Measurements from ENCODE around the gene LRRC73.

DNA sequence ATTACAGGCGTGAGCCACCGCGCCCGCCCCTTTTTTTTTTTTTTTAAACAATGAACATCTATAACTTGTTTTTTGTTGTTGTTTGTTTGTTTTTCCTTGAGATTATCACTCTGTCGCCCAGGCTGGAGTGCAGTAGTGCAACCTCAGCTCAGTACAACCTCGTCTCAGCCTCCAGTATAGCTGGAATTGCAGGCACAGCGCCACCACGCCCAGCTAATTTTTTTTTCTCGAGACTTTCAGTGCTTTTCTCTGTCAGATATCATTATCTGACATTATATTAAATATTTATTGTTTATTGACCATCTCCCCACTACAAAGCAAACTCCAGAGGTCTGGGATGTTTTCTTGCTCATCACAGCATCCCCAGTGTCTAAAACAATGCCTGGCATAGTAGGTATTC lies 52.5 kb downstream of the LRRC73 start:
- TF ChIP-seq POLR2AphosphoS5 (IDR thresholded peaks at IDR 0.05; ENCODE audit: low read depth, low read length) (no peak), POLR2A (IDR thresholded peaks at IDR 0.05; ENCODE audit: low read depth, low read length) (no peak)
